AG08396 (cell line): ENCODE measurements around the gene SCYGR7.

ENCODE experiments used
- DNase-seq: peaks from one replicate; pipeline ENCODE4 v3.0.0; 2012; ENCODE audit warnings: low spot score, mixed read lengths

The SCYGR7 gene

DNA sequence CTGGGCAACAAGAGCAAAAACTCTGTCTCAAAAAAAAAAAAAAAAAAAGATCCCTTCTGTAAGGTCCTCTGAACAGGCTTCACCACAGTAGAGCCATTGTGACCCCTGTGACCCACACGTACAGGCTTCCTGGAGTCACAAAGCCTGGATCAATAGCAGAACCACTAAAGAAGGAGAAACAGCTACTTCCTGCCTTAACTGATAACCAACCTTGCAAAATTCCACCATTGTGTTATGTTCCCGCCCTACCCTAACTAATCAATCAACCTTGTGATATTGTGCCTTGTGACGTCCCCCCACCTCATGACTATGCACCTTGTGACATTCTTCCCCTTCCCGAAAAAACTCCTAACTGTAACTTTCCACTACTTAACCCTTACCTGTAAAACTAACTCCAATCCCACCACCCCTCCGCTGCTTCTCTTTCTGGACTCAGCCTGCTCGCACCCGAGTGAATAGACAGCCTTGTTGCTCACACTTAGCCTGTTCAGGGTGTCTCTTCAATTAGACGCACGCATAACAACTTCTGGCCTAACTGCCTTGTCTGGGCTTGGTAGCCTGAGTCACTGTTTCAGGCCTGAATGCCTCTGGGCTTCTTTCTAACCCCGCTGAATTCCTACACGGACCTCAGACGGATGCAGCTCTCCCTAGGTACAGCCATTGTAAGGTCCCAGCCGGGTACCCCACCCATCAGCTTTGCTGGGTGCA is 31.4 kb downstream of the SCYGR7 start:
- no peak for DNase-seq

DNA sequence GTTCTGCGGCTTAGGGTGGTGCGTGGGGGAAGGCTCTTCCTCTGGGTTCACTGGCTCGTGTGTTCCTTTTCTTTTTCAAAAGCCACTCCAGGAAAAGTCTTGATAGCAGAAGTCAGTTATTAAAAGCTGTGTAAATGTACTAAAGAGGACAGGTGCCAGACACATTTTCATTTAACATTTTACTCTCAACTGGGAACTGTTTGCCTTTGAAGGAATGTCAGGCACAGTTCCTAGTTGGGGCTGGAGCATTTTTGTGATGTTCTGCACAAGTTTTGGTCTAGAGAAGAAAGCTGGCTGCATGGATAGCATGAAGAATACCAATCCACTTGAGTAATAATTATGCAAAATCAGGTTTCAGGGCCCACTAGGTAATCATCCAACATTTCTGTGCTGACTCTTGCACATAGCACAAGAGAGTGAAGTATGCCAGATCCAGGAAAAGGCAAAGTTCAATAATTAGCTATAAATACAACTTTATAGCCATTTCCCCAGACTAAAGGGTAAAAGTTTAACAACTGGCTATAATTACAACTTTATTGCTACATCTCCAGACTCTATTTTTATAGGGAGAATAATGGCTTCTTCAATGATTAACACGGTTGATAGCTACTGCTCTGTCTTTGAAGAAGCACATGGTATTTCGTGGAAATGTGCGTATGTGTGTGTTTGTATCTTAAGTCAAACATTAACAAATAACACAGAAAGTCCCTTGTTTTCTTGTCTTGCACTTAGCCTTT is 33.8 kb downstream of the SCYGR7 start:
- DNase-seq = no peak

DNA sequence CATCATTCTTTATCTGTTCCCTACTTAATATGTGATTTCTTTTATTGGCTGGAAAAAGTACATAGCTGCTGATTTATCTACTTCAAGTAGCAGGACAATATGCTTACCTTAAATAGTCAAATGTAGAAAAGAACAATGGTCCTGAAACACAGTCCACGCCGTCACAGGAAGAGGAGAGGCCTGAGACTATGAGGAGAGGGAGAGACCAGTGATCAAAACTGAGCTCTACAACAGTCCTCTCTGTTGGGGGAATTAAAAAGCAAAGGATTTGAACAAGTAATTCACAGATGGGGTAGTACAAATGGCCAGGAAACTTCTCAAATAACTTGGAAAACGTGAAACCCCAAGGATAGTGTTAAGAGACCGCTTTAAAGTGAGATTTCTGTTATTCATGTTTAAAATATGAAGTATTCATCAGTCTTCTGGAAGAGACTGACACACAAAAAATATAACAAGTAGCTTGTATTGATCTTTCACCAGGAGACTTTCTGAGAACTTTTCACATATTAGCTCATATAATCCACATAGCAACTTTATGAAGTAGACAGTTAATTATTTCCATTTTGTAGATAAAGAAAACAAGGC is 37.7 kb downstream of the SCYGR7 start:
- no peak for DNase-seq

DNA sequence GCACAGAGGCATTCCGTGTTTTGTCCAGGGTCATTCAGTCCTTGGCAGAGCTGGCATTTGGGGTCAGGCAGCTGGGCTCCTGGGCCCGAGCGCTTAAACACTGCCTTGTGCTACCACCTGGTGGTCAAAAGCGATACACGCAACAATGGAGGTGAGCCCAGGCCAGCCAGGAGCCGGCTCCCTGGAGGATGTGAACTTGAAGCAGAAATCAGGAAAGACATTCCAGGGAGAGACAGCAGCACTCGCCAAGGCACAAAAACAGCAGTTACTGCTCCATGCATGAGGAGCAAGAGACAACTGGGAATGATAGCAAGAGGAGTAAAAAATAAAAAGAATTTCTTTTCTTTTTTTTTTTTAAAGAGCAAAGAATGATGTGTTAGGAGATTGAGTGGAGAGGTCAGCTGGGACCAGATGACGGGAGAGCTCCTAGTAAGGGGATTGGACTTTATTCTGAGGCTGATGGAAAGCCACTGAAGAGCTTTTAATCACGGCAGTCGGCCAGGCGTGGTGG is 38.3 kb downstream of the SCYGR7 start:
- peak; percentile 89 for DNase-seq

DNA sequence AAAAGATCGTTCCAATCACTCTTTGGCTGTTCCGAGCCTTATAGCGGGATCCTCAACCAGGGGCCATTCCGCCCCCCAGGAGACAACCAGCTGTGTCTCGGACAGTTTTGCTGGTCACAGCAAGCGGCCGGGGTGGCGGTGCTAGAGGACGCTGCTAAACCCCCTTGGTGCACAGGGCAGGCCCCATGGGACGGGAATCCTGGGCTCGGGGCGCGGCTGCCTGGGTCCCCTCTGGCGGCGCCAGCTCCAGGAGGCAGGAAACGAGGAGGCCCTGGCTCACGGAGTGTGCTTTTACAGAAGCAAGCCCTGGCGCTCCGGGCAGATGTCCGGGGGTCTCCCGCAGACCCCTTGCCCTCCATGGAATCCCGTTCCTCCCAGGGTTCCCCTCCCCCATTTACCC is 39.7 kb downstream of the SCYGR7 start:
- no peak for DNase-seq

DNA sequence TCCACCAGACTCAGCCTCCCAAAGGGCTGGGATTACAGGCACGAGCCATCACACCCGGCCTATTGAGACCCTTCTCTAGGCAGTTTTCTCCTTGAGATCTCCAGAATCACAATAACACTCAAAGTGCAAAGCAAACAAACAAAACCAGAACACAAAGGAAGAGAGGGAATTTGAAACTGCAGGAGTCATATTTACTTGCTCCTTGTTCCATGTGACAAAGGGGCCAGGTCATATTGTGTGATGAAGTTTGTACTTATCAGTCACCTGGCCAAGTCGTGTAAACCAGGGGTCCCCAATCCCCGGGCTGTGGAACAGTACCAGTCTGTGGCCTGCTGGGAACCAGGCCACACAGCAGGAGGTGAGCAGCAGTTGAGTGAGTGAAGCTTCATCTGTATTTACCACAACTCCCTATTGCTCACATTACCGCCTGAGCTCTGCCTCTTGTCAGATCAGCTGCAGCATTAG is 44.1 kb downstream of the SCYGR7 start:
- DNase-seq = no peak

DNA sequence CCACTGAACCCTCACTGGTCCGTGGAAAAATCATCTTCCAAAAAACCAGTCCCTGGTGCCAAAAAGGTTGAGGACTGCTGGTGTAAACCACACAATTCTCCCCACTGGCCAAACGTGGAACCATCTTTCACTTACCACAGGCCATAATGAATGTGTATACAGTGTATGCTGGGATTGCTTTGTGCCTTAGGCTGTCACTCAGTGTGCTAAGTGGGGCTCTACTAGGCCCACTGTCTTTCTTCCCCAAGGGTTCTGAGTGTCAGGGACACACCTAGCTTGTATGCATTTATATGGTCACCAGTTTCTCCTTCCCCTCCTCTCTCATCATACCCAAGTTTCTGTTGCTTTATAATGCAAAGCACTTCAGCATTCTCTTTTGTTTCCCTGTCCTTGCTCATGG is 44.8 kb downstream of the SCYGR7 start:
- no peak for DNase-seq

DNA sequence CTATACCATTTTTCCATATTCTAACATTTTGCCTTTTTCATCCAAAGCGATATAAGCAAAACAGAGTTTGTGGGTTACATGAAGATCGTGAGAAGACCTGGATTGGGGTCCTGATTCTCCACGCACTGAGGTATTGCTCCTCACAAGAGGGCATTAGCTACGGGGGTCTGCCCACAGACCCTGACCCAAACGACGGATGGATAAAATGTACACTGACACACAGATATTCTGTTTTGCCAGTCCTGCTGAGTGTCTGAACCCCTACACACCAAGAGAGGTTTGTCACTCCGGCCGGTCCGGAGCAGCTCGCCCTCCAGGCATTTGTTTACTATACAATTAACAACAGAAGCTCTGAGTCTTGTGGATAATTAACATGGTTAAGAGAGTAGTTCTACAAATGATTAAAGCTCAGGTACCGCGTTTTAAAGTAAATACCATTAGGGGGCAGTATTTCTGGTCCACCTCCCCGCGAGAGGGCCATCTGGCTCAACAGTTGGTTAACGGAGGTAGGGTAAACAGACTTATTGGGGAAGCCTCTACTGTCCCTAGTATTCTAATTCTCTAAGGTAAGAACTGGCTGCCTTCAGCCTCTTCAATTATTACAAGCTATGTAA is 46.0 kb downstream of the SCYGR7 start:
- DNase-seq = no peak

DNA sequence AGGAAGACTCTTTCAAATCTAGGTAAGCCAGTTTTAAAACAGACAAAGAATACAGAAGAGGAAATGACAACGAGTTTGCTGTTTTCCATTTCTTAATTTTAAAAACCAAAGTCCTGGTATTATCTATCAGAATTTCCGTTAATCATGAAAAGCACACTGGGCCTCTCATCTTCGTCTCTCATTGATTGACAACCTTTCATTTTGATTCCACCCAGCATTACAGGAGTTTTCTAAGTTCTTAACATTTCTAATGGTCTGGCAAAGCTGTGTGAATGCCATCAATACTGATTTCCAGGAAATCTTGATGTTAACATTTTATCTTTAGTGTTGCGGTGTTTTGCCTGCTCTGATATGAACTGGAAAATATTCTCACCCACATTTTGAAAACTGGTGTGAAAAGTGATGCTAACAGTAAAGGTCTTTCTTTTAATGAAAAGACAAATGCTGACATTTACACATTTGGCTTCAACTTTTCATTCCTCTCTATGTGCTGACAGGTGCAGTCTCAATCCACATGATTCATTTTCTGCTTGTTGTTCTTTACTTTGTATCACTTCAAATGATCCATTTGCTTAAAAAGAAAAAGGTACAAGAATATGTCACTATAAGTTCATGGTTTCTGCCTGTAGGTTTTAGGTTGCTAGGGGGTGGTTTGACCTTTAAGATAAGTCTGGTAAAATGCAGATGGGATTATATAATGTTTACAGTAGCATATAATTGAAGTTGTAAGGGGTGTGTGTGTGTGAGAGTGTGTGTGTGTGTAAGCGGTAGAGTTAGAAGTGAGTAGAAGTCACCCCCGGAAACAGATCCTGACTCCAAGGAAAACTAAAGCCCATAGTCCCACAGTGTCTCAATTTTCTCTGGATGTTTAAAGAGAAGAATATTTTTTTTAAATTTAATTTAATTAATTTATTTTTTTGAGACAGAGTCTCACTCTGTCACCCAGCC is 47.0 kb downstream of the SCYGR7 start:
- DNase-seq = no peak
